Measurements from ENCODE around the gene HLA-A.

The HLA-A gene

GRCh38 chr6:29968130-29968529 lies 25.8 kb downstream of the HLA-A start:
- H3K27ac ChIP-seq = no peak overlapping the region
- TF ChIP-seq, protein P1, sequence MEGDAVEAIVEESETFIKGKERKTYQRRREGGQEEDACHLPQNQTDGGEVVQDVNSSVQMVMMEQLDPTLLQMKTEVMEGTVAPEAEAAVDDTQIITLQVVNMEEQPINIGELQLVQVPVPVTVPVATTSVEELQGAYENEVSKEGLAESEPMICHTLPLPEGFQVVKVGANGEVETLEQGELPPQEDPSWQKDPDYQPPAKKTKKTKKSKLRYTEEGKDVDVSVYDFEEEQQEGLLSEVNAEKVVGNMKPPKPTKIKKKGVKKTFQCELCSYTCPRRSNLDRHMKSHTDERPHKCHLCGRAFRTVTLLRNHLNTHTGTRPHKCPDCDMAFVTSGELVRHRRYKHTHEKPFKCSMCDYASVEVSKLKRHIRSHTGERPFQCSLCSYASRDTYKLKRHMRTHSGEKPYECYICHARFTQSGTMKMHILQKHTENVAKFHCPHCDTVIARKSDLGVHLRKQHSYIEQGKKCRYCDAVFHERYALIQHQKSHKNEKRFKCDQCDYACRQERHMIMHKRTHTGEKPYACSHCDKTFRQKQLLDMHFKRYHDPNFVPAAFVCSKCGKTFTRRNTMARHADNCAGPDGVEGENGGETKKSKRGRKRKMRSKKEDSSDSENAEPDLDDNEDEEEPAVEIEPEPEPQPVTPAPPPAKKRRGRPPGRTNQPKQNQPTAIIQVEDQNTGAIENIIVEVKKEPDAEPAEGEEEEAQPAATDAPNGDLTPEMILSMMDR (IDR thresholded peaks at IDR 0.05) = no peak
- TF ChIP-seq ZFX (IDR thresholded peaks at IDR 0.05; ENCODE audit: borderline replicate concordance) = no peak

DNA sequence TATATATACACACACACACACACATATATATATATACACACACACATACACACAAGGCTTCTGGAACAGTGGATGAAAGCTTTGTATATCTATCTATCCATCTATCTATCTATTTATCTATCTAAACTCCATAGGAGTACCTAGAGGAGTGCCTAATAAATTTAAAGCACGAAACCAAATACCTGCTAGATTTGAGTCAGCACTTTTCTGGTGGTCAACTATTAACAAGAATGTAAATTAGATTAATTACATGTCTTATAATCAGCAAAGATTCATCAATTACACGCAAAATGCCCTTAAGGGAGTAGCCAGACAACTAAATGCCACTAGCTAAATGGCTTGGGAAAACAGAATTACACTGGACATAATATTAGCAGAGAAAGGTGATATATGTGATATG lies 26.6 kb downstream of the HLA-A start:
- no peak for TF ChIP-seq ZFX (IDR thresholded peaks at IDR 0.05; ENCODE audit: borderline replicate concordance)
- TF ChIP-seq, protein P1 (IDR thresholded peaks at IDR 0.05) = no peak
- no peak overlapping the region for H3K27ac ChIP-seq

- no peak overlapping the region for H3K27ac ChIP-seq
- no peak for TF ChIP-seq ZFX (IDR thresholded peaks at IDR 0.05; ENCODE audit: borderline replicate concordance)
- TF ChIP-seq, protein P1 (IDR thresholded peaks at IDR 0.05) = no peak
These were observed 28.4 kb downstream of the HLA-A start for GRCh38 chr6:29970711-29971110.

GRCh38 chr6:29974901-29975560 lies 32.7 kb downstream of the HLA-A start:
- TF ChIP-seq ZFX (IDR thresholded peaks at IDR 0.05; ENCODE audit: borderline replicate concordance) = no peak
- TF ChIP-seq, protein P1 (IDR thresholded peaks at IDR 0.05) = no peak
- H3K27ac ChIP-seq = no peak overlapping the region

GRCh38 chr6:29975561-29975907 lies 33.2 kb downstream of the HLA-A start:
- no peak for TF ChIP-seq ZFX (IDR thresholded peaks at IDR 0.05; ENCODE audit: borderline replicate concordance)
- TF ChIP-seq, protein P1 (IDR thresholded peaks at IDR 0.05) = no peak

DNA sequence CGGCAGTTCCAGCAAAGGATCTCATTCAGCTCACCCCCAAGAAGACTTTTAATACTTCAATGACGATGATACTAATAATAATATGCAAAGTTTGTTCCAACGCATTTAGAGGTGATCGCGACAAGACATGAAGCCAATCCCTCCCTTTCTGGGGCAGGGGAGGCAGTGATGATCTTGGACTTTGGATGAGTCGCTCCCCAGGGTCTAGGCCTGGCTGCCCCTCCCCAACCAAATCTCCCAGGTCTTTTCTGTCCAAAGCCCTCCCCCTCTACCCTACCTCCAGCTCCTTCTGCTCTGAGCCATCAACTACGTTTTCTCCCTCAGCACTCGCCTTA lies 33.9 kb downstream of the HLA-A start:
- TF ChIP-seq, protein P1 (IDR thresholded peaks at IDR 0.05) = no peak
- TF ChIP-seq ZFX (IDR thresholded peaks at IDR 0.05; ENCODE audit: borderline replicate concordance) = no peak
- no peak overlapping the region for H3K27ac ChIP-seq

More at GRCh38 chr6:29975561-29975907, 33.2 kb downstream of the HLA-A start:
- H3K27ac ChIP-seq = no peak overlapping the region

- H3K27ac ChIP-seq = no peak overlapping the region
- TF ChIP-seq ZFX (IDR thresholded peaks at IDR 0.05; ENCODE audit: borderline replicate concordance) = no peak
- TF ChIP-seq, protein P1 (IDR thresholded peaks at IDR 0.05) = peak; percentile 55
These were observed 34.5 kb downstream of the HLA-A start for GRCh38 chr6:29976588-29977424.

Data from 22Rv1 (cell line).